OCI-LY3 (cell line): Measurements from ENCODE around the gene VPS26C.

ENCODE experiments used
- EZH2phosphoT487 ChIP-seq: fragments of 200-600 bp; shearing (Covaris generic); IDR thresholded peaks from 2 replicates; pipeline ENCODE4 v1.6.1; 2018; ENCODE audit warnings: antibody characterized with exemption, mixed run types, low read depth
- TF ChIP-seq, protein P1 (sequence below): fragments of 200-600, 300-600 bp; sonication (generic); IDR thresholded peaks from 2 replicates; pipeline ENCODE4 v1.5.1; 2014; ENCODE audit warnings: antibody characterized with exemption, low read length, low read depth

DNA sequence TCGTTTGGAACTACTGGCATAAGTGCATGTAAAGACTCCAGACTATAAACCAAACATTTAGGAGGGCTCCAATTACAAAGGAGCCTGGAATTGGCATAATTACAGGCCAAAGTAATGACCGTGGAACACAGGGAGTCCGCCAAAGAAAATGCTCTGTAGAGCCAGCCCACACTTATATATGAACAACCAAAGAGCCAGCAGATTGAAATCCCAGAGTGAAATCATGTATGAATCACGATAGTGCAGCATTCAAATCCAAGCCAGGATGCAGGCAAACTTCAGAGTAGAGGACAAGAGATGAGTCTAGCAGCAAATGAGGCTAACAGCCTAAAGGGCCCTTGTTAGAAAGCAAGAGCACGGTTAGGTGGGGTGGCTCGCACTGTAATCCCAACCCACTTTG, 13.1 kb downstream of the VPS26C start:
- TF ChIP-seq, protein P1, sequence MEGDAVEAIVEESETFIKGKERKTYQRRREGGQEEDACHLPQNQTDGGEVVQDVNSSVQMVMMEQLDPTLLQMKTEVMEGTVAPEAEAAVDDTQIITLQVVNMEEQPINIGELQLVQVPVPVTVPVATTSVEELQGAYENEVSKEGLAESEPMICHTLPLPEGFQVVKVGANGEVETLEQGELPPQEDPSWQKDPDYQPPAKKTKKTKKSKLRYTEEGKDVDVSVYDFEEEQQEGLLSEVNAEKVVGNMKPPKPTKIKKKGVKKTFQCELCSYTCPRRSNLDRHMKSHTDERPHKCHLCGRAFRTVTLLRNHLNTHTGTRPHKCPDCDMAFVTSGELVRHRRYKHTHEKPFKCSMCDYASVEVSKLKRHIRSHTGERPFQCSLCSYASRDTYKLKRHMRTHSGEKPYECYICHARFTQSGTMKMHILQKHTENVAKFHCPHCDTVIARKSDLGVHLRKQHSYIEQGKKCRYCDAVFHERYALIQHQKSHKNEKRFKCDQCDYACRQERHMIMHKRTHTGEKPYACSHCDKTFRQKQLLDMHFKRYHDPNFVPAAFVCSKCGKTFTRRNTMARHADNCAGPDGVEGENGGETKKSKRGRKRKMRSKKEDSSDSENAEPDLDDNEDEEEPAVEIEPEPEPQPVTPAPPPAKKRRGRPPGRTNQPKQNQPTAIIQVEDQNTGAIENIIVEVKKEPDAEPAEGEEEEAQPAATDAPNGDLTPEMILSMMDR = no peak
- TF ChIP-seq EZH2phosphoT487 = no peak
